ENCODE measurements around the gene ULBP3. TPM values are rescaled to one million over a fixed set of nuclear protein-coding genes. Genes with fewer than 3 reads are reported as not detected.
A peak's percentile ranks its signal among the peaks of the same experiment; 100 is the strongest.

ULBP3 gene
- total RNA-seq = 1 to 10 TPM; 1.1 TPM

DNA sequence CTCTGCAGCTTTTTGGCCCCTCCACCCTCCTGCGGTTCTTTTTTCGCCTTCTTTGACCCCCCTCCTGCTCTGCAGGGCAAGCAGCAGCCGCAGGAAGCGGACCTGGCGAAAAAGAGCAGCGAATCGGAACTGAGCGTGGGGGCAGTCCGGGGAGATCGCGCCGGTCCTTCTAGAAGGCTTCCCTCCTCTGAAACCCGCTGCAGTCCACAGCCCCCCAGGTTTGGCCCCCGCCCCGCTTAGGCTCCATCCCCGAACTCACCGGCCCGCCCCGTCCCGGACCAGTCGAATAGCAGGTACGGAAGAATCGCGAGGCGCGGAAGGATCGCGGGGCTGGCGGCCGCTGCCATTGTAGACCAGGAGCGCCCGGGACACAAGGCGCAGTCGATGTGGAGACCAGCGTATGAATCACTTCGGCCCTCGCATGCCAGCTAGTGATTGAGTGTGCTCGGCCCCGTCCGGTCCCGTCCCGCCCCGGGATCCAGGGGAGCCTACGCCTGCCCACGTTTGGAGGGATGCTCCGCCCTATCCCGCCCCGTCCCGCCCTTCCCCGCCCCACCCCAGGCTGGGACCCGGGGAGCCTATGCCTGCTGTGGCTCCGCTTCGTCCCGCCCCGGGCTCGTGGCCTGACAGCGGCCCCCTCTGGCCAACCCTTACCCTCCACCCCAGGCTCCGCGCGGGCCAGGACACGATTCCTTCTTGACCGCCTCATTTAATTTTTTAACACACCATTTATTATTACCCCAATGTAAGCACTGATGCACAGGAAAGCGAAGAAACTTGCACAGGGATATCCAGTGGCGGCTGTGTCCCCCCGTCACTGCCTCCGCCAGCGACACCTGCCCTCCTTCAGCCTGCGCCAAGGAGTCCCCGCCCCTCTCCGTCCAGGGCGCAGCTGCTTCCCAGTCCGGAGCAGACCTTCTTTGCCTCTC lies at the start of gene ULBP3:
Gene ULBP3 (minus strand): TSS at position 402 of the 929 bp plus-strand sequence. CDS start 55 bp downstream, at position 347.
- Mint-ChIP-seq H3K4me1 (ENCODE audit: low read depth) (peaks cover 33% of the 10 kb centered on the region), H3K4me3 (peak within 1 kb of the TSS; percentile 79 to 83), H3K9me3 (no peaks in the 10 kb centered on the region), H3K36me3 (ENCODE audit: insufficient read depth in 2 of 2) (no peaks in the 10 kb centered on the region), H3K27me3 (ENCODE audit: low read depth) (peaks cover 24% of the 10 kb centered on the region), H3K27ac (no peak within 1 kb of the TSS)
- ATAC-seq (replicated peaks in 1 of 2) (peak; percentile 82 to 87), DNase-seq (peak; percentile 75 to 76)

GRCh38 chr6:150118627-150119026 lies 49.7 kb upstream of the ULBP3 start:
- Mint-ChIP-seq H3K9me3 (peaks cover 0 to 2% of the 10 kb centered on the region in 2 donors), H3K27ac (no peak overlapping the region), H3K4me1 (ENCODE audit: low read depth) (no peaks in the 10 kb centered on the region), H3K36me3 (ENCODE audit: insufficient read depth in 2 of 2) (peaks cover 0 to 2% of the 10 kb centered on the region in 2 donors), H3K27me3 (ENCODE audit: low read depth) (peaks cover 7% of the 10 kb centered on the region), H3K4me3 (no peak overlapping the region)
- ATAC-seq (replicated peaks in 1 of 2) = no peak
- DNase-seq = no peak

DNA sequence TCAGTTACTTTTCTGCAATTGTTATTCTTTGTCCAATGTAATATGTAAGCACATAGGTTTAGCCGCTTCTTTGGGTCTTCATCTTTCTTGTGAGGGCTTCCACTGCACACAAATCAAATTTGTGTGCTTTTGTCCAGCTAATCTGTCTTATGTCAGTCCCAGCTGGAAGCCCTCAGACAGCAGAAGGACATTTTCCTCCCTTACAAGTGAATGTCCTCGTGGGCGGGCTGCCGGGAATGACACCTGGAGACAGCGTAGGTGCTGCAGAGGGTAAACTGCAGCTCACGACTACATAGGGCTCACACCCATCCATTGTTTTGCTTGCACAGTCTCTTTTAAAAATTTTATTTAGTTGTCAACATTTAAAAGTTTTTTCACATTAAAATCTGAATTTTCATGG lies 49.3 kb upstream of the ULBP3 start:
- H3K4me3 Mint-ChIP-seq = no peak overlapping the region
- peaks cover 0 to 2% of the 10 kb centered on the region in 2 donors for H3K9me3 Mint-ChIP-seq
- H3K4me1 Mint-ChIP-seq (ENCODE audit: low read depth) = no peaks in the 10 kb centered on the region
- DNase-seq (no peak), ATAC-seq (replicated peaks in 1 of 2) (no peak)
- no peak overlapping the region for H3K27ac Mint-ChIP-seq
- H3K27me3 Mint-ChIP-seq (ENCODE audit: low read depth) = peaks cover 7% of the 10 kb centered on the region
- peaks cover 0 to 2% of the 10 kb centered on the region in 2 donors for H3K36me3 Mint-ChIP-seq (ENCODE audit: insufficient read depth in 2 of 2)

- Mint-ChIP-seq H3K27me3 (ENCODE audit: low read depth) (peaks cover 14% of the 10 kb centered on the region), H3K4me3 (no peak overlapping the region), H3K27ac (no peak overlapping the region), H3K4me1 (ENCODE audit: low read depth) (no peaks in the 10 kb centered on the region), H3K9me3 (peaks cover 0 to 2% of the 10 kb centered on the region in 2 donors), H3K36me3 (ENCODE audit: insufficient read depth in 2 of 2) (peaks cover 0 to 2% of the 10 kb centered on the region in 2 donors)
- ATAC-seq (replicated peaks in 1 of 2) (no peak), DNase-seq (no peak)
Observed at GRCh38 chr6:150116200-150116800, 47.4 kb upstream of the ULBP3 start.

DNA sequence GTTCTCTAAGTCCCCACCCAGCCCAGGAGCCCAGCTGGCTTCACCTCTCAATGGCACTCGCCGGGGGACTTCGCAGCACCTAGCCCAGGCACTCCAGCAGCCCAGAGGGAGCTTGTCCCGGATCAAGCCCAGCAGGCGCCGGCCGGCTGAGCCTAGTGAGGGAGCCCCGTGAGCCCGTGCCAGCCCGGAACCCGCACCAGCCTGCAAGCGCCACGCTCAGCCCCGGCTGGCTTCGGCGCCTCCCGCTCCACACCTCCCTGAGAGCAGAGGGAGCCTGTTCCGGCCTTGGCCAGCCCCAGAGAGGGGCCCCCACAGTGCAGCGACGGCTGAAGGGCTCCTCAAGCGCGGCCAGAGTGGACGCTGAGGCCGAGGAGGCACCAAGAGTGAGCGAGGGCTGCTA lies 46.8 kb upstream of the ULBP3 start:
- Mint-ChIP-seq H3K36me3 (ENCODE audit: insufficient read depth in 2 of 2) (peaks cover 0 to 2% of the 10 kb centered on the region in 2 donors), H3K9me3 (peaks cover 0 to 2% of the 10 kb centered on the region in 2 donors), H3K4me3 (no peak overlapping the region), H3K4me1 (ENCODE audit: low read depth) (no peaks in the 10 kb centered on the region), H3K27ac (no peak overlapping the region), H3K27me3 (ENCODE audit: low read depth) (peaks cover 20% of the 10 kb centered on the region)
- ATAC-seq (replicated peaks in 1 of 2) = no peak
- DNase-seq = no peak

DNA sequence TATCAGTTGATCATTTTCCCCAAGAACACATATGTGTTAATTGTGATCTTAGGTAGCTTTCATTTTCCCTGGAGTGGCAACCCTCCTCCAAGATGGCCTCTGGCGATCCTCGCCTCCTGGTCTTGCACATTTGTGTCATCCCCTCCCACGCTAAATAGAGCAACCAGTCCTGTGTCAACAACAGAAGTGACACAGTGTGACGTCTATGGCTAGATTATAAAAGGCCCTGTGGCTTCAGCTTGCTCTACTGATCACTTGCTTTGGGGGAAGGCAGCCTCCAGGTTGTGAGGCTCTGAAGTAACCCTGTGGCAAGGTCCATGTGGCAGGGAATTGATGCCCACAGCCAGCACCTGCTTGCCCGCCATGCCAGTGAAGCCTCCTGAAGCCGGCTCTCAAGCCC lies 43.3 kb upstream of the ULBP3 start:
- no peak for ATAC-seq (replicated peaks in 1 of 2)
- Mint-ChIP-seq H3K9me3 (peaks cover 0 to 2% of the 10 kb centered on the region in 2 donors), H3K4me1 (ENCODE audit: low read depth) (no peaks in the 10 kb centered on the region), H3K27ac (no peak overlapping the region), H3K27me3 (ENCODE audit: low read depth) (peaks cover 19% of the 10 kb centered on the region), H3K4me3 (no peak overlapping the region), H3K36me3 (ENCODE audit: insufficient read depth in 2 of 2) (peaks cover 0 to 2% of the 10 kb centered on the region in 2 donors)
- no peak for DNase-seq

DNA sequence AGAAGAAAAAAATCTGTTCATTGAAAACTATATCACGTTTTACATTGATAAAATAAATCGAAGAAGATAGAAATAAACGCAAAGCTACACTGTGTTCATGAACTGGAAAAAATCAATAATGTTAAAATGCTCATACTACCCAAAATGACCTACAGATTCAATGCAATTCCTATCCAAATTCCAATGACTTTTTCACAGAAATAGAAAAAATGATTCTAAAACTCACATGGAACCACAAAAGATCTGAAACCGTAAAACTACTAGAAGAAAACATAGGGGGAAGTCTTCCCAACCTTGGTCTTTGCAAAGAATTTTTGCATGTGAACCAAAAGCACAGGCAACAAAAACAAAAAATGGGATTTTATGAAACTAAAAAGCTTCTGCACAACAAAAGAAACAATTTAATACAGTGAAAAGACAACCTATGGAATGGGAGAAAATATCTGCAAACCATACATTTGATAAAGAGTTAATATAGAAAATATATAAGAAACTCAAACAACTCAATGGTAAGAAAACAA lies 33.9 kb upstream of the ULBP3 start:
- Mint-ChIP-seq H3K4me3 (no peak overlapping the region), H3K4me1 (ENCODE audit: low read depth) (no peaks in the 10 kb centered on the region), H3K36me3 (ENCODE audit: insufficient read depth in 2 of 2) (no peaks in the 10 kb centered on the region), H3K9me3 (no peaks in the 10 kb centered on the region), H3K27me3 (ENCODE audit: low read depth) (peaks cover 6% of the 10 kb centered on the region), H3K27ac (no peak overlapping the region)
- no peak for ATAC-seq (replicated peaks in 1 of 2)
- DNase-seq = no peak

- Mint-ChIP-seq H3K36me3 (ENCODE audit: insufficient read depth in 2 of 2) (no peaks in the 10 kb centered on the region), H3K4me3 (no peak overlapping the region), H3K4me1 (ENCODE audit: low read depth) (no peaks in the 10 kb centered on the region), H3K27me3 (ENCODE audit: low read depth) (peaks cover 3% of the 10 kb centered on the region), H3K27ac (no peak overlapping the region), H3K9me3 (no peaks in the 10 kb centered on the region)
- ATAC-seq (replicated peaks in 1 of 2) (no peak), DNase-seq (no peak)
Observed at GRCh38 chr6:150100745-150101144, 31.8 kb upstream of the ULBP3 start.

- DNase-seq (no peak), ATAC-seq (replicated peaks in 1 of 2) (no peak)
- peaks cover 11% of the 10 kb centered on the region for H3K27me3 Mint-ChIP-seq (ENCODE audit: low read depth)
- no peaks in the 10 kb centered on the region for H3K4me1 Mint-ChIP-seq (ENCODE audit: low read depth)
- no peak overlapping the region for H3K4me3 Mint-ChIP-seq
- H3K27ac Mint-ChIP-seq = no peak overlapping the region
- no peaks in the 10 kb centered on the region for H3K36me3 Mint-ChIP-seq (ENCODE audit: insufficient read depth in 2 of 2)
- H3K9me3 Mint-ChIP-seq = no peaks in the 10 kb centered on the region
Observed at GRCh38 chr6:150099953-150100352, 31.0 kb upstream of the ULBP3 start.

GRCh38 chr6:150099546-150099945 lies 30.6 kb upstream of the ULBP3 start:
- H3K4me1 Mint-ChIP-seq (ENCODE audit: low read depth) = no peaks in the 10 kb centered on the region
- H3K36me3 Mint-ChIP-seq (ENCODE audit: insufficient read depth in 2 of 2) = no peaks in the 10 kb centered on the region
- ATAC-seq (replicated peaks in 1 of 2) = no peak

GRCh38 chr6:150098155-150098554 lies 29.2 kb upstream of the ULBP3 start:
- Mint-ChIP-seq H3K4me1 (ENCODE audit: low read depth) (no peaks in the 10 kb centered on the region), H3K27ac (no peak overlapping the region), H3K27me3 (ENCODE audit: low read depth) (peaks cover 17% of the 10 kb centered on the region), H3K4me3 (no peak overlapping the region), H3K9me3 (no peaks in the 10 kb centered on the region), H3K36me3 (ENCODE audit: insufficient read depth in 2 of 2) (no peaks in the 10 kb centered on the region)
- DNase-seq = no peak
- no peak for ATAC-seq (replicated peaks in 1 of 2)

More at GRCh38 chr6:150099546-150099945, 30.6 kb upstream of the ULBP3 start:
- no peak for DNase-seq
- Mint-ChIP-seq H3K9me3 (no peaks in the 10 kb centered on the region), H3K27ac (no peak overlapping the region), H3K4me3 (no peak overlapping the region), H3K27me3 (ENCODE audit: low read depth) (peaks cover 15% of the 10 kb centered on the region)

DNA sequence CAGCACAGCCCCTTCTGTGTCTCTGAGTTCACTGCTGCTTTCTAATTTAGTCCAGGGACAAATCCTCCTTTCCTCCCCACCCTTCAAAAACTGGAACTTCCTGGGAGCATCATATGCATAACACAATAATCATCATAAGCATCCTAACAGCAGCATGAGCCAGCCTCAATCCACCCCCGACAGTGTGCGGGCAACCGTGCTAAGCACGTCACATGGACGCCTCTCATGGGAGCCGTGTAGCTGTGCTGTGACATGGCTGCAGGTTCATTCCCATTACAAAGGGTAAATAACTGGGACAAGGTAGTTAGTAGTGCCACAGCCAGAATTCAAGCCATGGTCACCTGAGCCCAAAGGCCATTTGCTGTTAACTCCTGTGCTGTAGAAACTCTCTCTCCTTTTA lies 24.5 kb upstream of the ULBP3 start:
- ATAC-seq (replicated peaks in 1 of 2) (no peak), DNase-seq (no peak)
- Mint-ChIP-seq H3K9me3 (no peaks in the 10 kb centered on the region), H3K27ac (no peak overlapping the region), H3K4me3 (no peak overlapping the region), H3K27me3 (ENCODE audit: low read depth) (peaks cover 32% of the 10 kb centered on the region), H3K4me1 (ENCODE audit: low read depth) (no peaks in the 10 kb centered on the region), H3K36me3 (ENCODE audit: insufficient read depth in 2 of 2) (no peaks in the 10 kb centered on the region)

DNA sequence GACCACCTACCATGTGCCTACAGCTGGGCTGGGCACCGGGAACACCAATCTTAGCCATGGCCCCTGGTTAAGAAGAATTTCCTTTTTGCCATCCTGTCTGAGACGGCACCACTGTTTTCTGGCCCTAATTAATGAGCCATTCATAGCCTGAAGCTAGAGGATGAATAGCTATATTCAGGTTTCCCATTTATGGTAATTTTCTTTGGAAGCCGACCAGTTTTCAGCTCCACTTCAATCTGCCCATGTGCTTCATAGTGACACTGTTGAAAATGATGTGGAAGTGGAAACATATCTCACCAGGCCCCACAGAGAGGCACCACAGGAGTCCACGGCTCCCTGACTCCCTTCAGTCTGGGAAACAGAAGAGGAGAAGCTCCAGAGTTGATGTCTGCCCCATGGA lies 22.6 kb upstream of the ULBP3 start:
- no peaks in the 10 kb centered on the region for H3K9me3 Mint-ChIP-seq
- peaks cover 36% of the 10 kb centered on the region for H3K27me3 Mint-ChIP-seq (ENCODE audit: low read depth)
- H3K4me1 Mint-ChIP-seq (ENCODE audit: low read depth) = no peaks in the 10 kb centered on the region
- no peak for ATAC-seq (replicated peaks in 1 of 2)
- H3K27ac Mint-ChIP-seq = no peak overlapping the region
- H3K4me3 Mint-ChIP-seq = no peak overlapping the region
- no peaks in the 10 kb centered on the region for H3K36me3 Mint-ChIP-seq (ENCODE audit: insufficient read depth in 2 of 2)
- no peak for DNase-seq
